Common myeloid progenitor, CD34-positive (primary cell): Measurements from ENCODE around the gene PRDM12. TPM values are rescaled to one million over a fixed set of nuclear protein-coding genes. Genes with fewer than 3 reads are reported as not detected.

Experiments used
- CTCF ChIA-PET: fragments of 350-600 bp; sonication (Branson Sonifier 250); formaldehyde crosslinking; loops from one replicate; lab custom pipeline; 2021; ENCODE audit warnings: antibody characterized with exemption; lab: Charles Lee
- POLR2A ChIA-PET: fragments of 350-600 bp; sonication (Branson Sonifier 250); formaldehyde crosslinking; loops from one replicate; lab custom pipeline; 2021; ENCODE audit warnings: antibody characterized with exemption; lab: Charles Lee
- DNase-seq, 3 donors: peaks; one replicate each; pipeline versions ENCODE4 v3.0.0 to v3.0.0-alpha.2; 2013
- H3K27ac ChIP-seq, 2 experiments: 1 replicate in 1 of 2; 2 replicates in 1 of 2; pipeline ENCODE4 v1.7.0; 2013; ENCODE audit warnings: inconsistent platforms in 2 of 2, low read length in 2 of 2, mild to moderate bottlenecking in 2 of 2, low read depth in 1 of 2, moderate library complexity in 1 of 2; ENCODE audit not compliant: severe bottlenecking in 2 of 2, insufficient read depth in 1 of 2, poor library complexity in 1 of 2
- H3K27me3 ChIP-seq, 5 experiments: replicated peaks in 2 of 5; 1 replicate in 3 of 5; 2 replicates in 2 of 5; pipeline versions ENCODE4 v1.6.1 to v1.7.0; 2013; ENCODE audit warnings: low read length in 4 of 5, mild to moderate bottlenecking in 2 of 5, moderate library complexity in 2 of 5, inconsistent platforms in 1 of 5; ENCODE audit not compliant: insufficient read depth in 5 of 5, control insufficient read depth in 4 of 5
- H3K36me3 ChIP-seq, 4 experiments: 1 replicate in 2 of 4; 2 replicates in 2 of 4; pipeline versions ENCODE4 v1.6.1 to v1.7.0; 2013; ENCODE audit warnings: low read length in 3 of 4, control low read depth in 1 of 4, mild to moderate bottlenecking in 1 of 4; ENCODE audit not compliant: control insufficient read depth in 4 of 4, insufficient read depth in 4 of 4
- H3K4me1 ChIP-seq, 4 experiments: 1 replicate in 3 of 4; 2 replicates in 1 of 4; pipeline versions ENCODE4 v1.6.1 to v1.7.1; 2013; ENCODE audit warnings: low read length in 3 of 4, mild to moderate bottlenecking in 3 of 4, control low read depth in 1 of 4, inconsistent platforms in 1 of 4, moderate library complexity in 1 of 4; ENCODE audit not compliant: control insufficient read depth in 4 of 4, insufficient read depth in 4 of 4; ENCODE audit errors: control extremely low read depth in 1 of 4
- H3K4me3 ChIP-seq, 7 experiments: 1 replicate in 4 of 7; 2 replicates in 3 of 7; pipeline versions ENCODE4 v1.5.1 to v1.7.0; 2013; ENCODE audit warnings: mild to moderate bottlenecking in 7 of 7, low read length in 6 of 7, moderate library complexity in 6 of 7, inconsistent platforms in 2 of 7, low read depth in 2 of 7, control low read depth in 1 of 7; ENCODE audit not compliant: insufficient read depth in 4 of 7, control insufficient read depth in 1 of 7; ENCODE audit errors: extremely low read depth in 1 of 7
- H3K9me3 ChIP-seq, 5 experiments: 1 replicate in 4 of 5; 2 replicates in 1 of 5; pipeline versions ENCODE4 v1.6.1 to v1.7.1; 2013; ENCODE audit warnings: low read length in 4 of 5, mild to moderate bottlenecking in 2 of 5, inconsistent platforms in 1 of 5, low read depth in 1 of 5, moderate library complexity in 1 of 5; ENCODE audit not compliant: control insufficient read depth in 4 of 5, insufficient read depth in 2 of 5; ENCODE audit errors: control extremely low read depth in 1 of 5
- WGBS: methylation state at CpG from one replicate; pipeline ENCODE4 v1.1.5; 2013; ENCODE audit not compliant: insufficient coverage; 5-methylcytosine and 5-hydroxymethylcytosine counted together
- polyA plus RNA-seq: library from polyadenylated mRNA; unstranded; fragments of 120-200 nt; gene quantifications from one replicate; pipeline ENCODE4 v1.2.1, GENCODE V29; 2013

Gene PRDM12
- polyA plus RNA-seq: not detected

DNA sequence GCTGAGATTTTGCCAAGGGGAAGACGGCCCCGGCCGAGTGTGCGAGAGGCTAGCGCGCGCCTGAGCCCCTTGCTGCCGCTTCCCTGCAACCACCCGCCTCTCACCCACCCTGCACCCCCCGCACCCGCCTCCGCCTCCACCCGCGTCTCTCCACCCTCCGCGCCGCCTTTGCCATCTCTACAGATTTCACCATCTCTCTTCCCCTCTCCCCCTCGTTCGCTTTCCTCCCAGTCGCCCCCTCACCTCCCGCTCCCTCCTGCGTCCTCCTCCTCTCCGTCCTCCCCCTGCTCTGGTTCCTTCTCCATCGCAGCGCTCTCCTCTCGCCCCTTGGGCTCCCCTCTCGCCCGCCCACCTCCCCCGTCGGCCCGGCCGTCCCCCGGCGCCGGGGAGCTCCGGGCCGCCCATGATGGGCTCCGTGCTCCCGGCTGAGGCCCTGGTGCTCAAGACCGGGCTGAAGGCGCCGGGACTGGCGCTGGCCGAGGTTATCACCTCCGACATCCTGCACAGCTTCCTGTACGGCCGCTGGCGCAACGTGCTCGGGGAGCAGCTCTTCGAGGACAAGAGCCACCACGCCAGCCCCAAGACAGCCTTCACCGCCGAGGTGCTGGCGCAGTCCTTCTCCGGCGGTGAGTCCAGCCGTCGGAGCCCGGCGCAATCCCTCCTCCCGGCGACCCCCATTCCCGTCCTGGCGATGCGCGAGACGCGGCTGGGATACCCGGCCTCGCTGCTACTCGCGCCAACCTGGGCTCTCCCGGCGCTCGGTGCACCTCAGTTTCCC, at the start of gene PRDM12:
PRDM12 (plus strand) TSS at position 344 of the 778 bp plus-strand sequence; CDS start at position 404, 60 bp downstream.
- CTCF ChIA-PET: interaction anchor here (1.0 to 2.8 kb wide), 2 partner anchors 15 to 18 kb away, joined by 3 to 10 read pairs; no protein-coding TSS in a partner anchor
- 2% methylated on average over 49 of the region's 76 CpGs for WGBS
- POLR2A ChIA-PET: interaction anchor here (0.6 kb wide), 1 partner anchor 29 kb away, joined by 3 read pairs; no protein-coding TSS in a partner anchor
- Histone ChIP-seq H3K36me3 (no peaks in the 10 kb centered on the region), H3K27me3 (peaks cover 0 to 94% (median 57%) of the 10 kb centered on the region in 5 experiments), H3K4me1 (peaks cover 0 to 56% (median 26%) of the 10 kb centered on the region in 4 experiments), H3K27ac (no peak within 1 kb of the TSS), H3K4me3 (no peak within 1 kb of the TSS), H3K9me3 (no peaks in the 10 kb centered on the region)
- peak in 1 of 3 donors; percentile 54 for DNase-seq

- POLR2A ChIA-PET: no interaction called here
- CTCF ChIA-PET: no interaction called here
- DNase-seq: no peak
- no peaks in the 10 kb centered on the region for H3K27me3 ChIP-seq
- H3K27ac ChIP-seq: no peak overlapping the region
- 94% methylated on average over 8 of the region's 10 CpGs for WGBS
- no peaks in the 10 kb centered on the region for H3K9me3 ChIP-seq
- no peaks in the 10 kb centered on the region for H3K4me1 ChIP-seq
- H3K4me3 ChIP-seq: no peak overlapping the region
- H3K36me3 ChIP-seq: peaks cover 47 to 95% (median 81%) of the 10 kb centered on the region in 4 experiments
These were observed 47.9 kb upstream of the PRDM12 start for GRCh38 chr9:130616451-130616850.

- H3K9me3 ChIP-seq: no peaks in the 10 kb centered on the region
- no peaks in the 10 kb centered on the region for H3K4me1 ChIP-seq
- DNase-seq: no peak
- ChIA-PET CTCF (interaction anchor here (0.8 to 1.6 kb wide), 2 partner anchors 59 to 157 kb away, joined by 3 to 4 read pairs; no protein-coding TSS in a partner anchor), POLR2A (no interaction called here)
- 95% methylated on average over 7 of the region's 10 CpGs for WGBS
- peaks cover 45 to 87% (median 67%) of the 10 kb centered on the region in 4 experiments for H3K36me3 ChIP-seq
- no peaks in the 10 kb centered on the region for H3K27me3 ChIP-seq
- no peak overlapping the region for H3K4me3 ChIP-seq
- H3K27ac ChIP-seq: no peak overlapping the region
These were observed 40.9 kb upstream of the PRDM12 start for GRCh38 chr9:130623466-130623865.

- Histone ChIP-seq H3K27me3 (no peaks in the 10 kb centered on the region), H3K4me1 (no peaks in the 10 kb centered on the region), H3K36me3 (peaks cover 40 to 82% (median 63%) of the 10 kb centered on the region in 4 experiments), H3K9me3 (no peaks in the 10 kb centered on the region), H3K27ac (no peak overlapping the region), H3K4me3 (no peak overlapping the region)
- CTCF ChIA-PET: interaction anchor here (0.8 to 1.6 kb wide), 2 partner anchors 58 to 158 kb away, joined by 3 to 4 read pairs; no protein-coding TSS in a partner anchor
- POLR2A ChIA-PET: no interaction called here
- 100% methylated on average over 2 of the region's 4 CpGs for WGBS
- DNase-seq: no peak
These were observed 40.2 kb upstream of the PRDM12 start for GRCh38 chr9:130624154-130624553.

- Histone ChIP-seq H3K27ac (no peak overlapping the region), H3K9me3 (no peaks in the 10 kb centered on the region), H3K36me3 (peaks cover 24 to 82% (median 60%) of the 10 kb centered on the region in 4 experiments), H3K4me1 (no peaks in the 10 kb centered on the region), H3K4me3 (no peak overlapping the region), H3K27me3 (no peaks in the 10 kb centered on the region)
- ChIA-PET POLR2A (no interaction called here), CTCF (no interaction called here)
- 93% methylated on average over 19 of the region's 21 CpGs for WGBS
- DNase-seq: no peak
These were observed 38.0 kb upstream of the PRDM12 start for GRCh38 chr9:130626249-130626996.

GRCh38 chr9:130627051-130627450, 37.3 kb upstream of the PRDM12 start:
- Histone ChIP-seq H3K9me3 (no peaks in the 10 kb centered on the region), H3K36me3 (peaks cover 25 to 88% (median 65%) of the 10 kb centered on the region in 4 experiments), H3K4me3 (no peak overlapping the region), H3K4me1 (no peaks in the 10 kb centered on the region), H3K27ac (no peak overlapping the region), H3K27me3 (no peaks in the 10 kb centered on the region)
- DNase-seq: no peak
- POLR2A ChIA-PET: no interaction called here
- 97% methylated on average over 10 of the region's 10 CpGs for WGBS
- CTCF ChIA-PET: no interaction called here
